OCI-LY1 (cell line): ENCODE results near the gene DBN1.

Source experiments
- EZH2 ChIP-seq: fragments of 200-600 bp; sonication (generic), shearing (Covaris generic); IDR thresholded peaks from 2 replicates; pipeline ENCODE4 v1.8.0; 2017; ENCODE audit warnings: borderline replicate concordance, mixed run types, mild to moderate bottlenecking, antibody characterized with exemption, low read length, moderate library complexity, mixed read lengths
- TF ChIP-seq, protein P1 (sequence below): fragments of 200-600 bp; sonication (generic), shearing (Covaris generic); IDR thresholded peaks from 2 replicates; pipeline ENCODE4 v1.5.1; 2017; ENCODE audit warnings: mild to moderate bottlenecking, antibody characterized with exemption, low read length, moderate library complexity, mixed read lengths

DNA sequence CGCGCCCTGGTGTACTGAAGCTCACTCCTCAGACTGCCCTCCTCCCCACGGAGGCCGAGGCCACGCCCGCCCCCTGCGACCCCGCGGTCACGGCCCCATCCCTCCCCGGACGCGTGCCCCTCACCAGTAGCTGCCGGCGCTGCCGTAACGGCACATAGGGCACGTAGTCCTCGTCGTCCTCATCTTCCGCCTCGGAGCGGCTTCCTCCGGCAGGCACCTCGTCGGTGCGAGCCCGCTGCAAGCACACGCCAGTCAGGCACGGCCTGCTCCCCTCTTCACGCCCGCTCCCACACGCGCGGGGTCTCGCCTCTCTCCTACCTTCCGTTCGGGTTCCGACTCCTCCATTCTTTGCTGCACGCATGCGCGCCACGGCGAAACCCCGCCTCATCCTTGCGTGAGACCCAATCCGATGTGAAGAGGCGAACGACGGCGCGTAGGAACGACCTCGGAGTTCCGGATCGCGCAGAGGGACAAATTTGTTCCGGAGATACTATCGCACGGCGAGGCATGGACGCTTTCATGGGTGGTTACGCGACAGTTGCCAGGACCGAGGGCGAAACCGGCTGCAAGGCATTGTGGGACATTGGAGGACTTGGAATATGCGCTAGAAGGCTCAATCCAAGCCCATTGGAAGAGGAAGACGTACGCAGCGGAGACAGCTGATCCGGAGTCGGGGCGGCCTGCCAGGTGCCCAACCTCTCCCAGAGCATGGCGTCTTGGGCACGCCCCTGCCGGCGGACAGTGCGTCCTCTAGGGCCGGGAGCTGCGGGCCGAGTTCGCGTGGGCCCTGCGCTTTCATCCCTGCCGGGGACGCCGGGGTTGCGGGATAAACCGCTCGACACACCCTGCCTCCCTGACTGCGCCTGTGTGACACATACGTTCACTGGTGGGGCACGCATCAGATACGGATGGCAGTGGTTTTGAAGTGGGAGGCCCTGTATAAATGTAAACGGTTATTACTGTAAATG lies 43.5 kb upstream of the DBN1 start, which contains the start of gene DDX41:
- TF ChIP-seq, protein P1, sequence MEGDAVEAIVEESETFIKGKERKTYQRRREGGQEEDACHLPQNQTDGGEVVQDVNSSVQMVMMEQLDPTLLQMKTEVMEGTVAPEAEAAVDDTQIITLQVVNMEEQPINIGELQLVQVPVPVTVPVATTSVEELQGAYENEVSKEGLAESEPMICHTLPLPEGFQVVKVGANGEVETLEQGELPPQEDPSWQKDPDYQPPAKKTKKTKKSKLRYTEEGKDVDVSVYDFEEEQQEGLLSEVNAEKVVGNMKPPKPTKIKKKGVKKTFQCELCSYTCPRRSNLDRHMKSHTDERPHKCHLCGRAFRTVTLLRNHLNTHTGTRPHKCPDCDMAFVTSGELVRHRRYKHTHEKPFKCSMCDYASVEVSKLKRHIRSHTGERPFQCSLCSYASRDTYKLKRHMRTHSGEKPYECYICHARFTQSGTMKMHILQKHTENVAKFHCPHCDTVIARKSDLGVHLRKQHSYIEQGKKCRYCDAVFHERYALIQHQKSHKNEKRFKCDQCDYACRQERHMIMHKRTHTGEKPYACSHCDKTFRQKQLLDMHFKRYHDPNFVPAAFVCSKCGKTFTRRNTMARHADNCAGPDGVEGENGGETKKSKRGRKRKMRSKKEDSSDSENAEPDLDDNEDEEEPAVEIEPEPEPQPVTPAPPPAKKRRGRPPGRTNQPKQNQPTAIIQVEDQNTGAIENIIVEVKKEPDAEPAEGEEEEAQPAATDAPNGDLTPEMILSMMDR: no peak
- no peak for TF ChIP-seq EZH2
